ENCODE data around the gene MEX3B.
"Not testable (repeated sequence)": the region's sequence is repeated elsewhere in the genome, so short reads cannot be mapped to it uniquely, and the experiment has no call there.

The MEX3B gene

GRCh38 chr15:82048811-82049210, 3.0 kb upstream of the MEX3B start:
- DNase-seq (ENCODE audit: low read depth in 2 of 2) = no peak

- no peak for DNase-seq (ENCODE audit: low read depth in 2 of 2)
These were observed 1.9 kb upstream of the MEX3B start for GRCh38 chr15:82047453-82048400.

- DNase-seq (ENCODE audit: low read depth in 2 of 2) = peak; percentile 62 to 67
These were observed 1.0 kb upstream of the MEX3B start for GRCh38 chr15:82046666-82047452.

GRCh38 chr15:82045179-82045891, 483 bp downstream of the MEX3B start:
- no peak for DNase-seq (ENCODE audit: low read depth in 2 of 2)

DNA sequence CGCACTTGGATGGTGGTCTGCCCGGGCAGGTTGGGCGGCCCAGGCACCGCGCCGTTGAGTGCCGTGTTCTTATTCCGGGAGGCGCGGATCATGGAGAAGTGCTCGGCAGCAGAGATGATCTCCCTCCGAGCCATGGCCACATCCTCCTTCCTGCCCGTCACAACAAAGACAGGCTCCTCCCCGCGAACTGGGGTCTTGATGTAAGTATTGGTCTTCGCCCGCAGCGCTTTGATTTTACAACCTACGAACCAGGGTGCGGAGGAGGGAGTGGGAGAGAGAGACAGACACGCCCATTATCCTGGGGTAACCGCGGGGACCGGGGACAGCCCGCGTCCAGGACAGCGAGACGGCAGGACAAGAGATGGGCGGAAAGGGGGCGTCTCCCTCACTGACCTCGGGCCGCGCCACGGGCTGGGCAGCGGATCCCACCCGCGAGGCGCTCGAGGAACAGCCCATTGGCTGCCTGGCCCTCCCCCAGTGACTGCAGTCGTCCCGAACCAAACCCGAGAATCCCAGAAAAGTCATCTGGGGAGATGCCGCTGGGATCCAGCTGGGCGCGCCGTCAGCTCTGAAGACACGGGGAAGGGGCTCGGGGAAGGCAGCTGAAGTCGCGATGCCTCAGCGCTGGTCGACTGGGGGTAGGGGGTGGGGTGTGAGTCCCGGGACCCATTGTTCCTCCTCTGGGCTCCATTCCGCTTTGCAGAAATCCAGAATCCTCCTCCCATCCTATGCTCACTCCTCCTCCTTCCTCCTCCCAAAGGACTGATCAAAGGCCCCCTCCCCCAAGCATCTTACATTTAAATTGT, 1.2 kb downstream of the MEX3B start:
- no peak for DNase-seq (ENCODE audit: low read depth in 2 of 2)

DNA sequence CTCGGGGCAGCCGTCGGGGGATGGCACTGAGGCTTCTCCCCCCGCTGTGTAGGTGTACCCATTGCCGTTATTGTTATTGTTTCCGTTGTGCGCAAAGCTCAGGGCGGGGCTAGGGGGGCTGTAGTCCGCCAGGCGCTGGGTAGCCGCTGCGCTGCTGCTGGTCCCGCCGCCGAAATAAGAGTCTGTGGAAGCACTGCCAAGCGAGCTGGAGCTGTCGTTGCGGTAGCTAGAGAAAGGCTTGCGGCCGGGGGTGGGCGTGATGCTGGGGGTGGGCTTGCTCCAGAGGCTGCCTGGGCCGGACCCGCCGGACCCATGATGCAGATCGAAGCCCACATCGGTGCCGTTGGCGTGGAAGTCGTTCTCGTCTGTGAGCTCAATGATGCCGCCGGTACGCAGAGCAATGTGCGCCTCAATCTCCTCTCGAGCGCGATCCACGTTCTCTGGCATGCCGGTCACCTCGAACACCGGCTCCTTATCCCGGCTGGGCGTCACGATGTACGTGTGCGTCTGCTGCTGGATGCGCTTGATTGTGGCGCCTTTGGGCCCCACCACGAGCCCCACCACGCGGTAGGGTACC, 1.9 kb downstream of the MEX3B start:
- no peak for DNase-seq (ENCODE audit: low read depth in 2 of 2)

DNA sequence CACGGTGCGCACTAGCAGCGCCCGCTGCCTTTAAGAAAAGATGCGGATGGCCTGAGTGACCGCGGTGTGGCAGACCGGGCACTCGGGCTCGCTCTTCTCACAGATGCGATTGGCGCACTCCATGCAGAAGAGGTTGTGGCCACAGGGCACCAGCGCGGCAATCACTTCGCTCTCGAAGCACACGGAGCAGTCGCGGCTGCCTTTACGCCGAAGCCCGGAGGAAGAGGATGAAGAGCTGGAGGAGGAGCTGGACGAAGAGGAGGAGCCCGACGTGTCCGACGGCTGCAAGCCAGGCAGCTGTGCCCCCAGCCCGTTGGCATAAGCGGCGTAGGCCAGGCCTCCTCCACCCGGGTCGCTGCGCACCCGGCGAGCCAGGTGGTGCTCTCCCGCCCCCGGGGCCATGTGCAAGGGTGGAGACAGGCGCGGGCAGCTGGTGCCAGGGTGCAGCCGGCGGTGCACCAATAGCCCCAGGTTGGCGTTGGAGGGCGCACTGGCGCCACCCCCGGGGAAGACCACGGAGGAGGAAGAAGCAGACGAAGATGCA, 2.6 kb downstream of the MEX3B start:
- DNase-seq (ENCODE audit: low read depth in 2 of 2) = no peak

GRCh38 chr15:82040862-82041261, 5.0 kb downstream of the MEX3B start:
- no peak for DNase-seq (ENCODE audit: low read depth in 2 of 2)

- DNase-seq (ENCODE audit: low read depth in 2 of 2) = no peak
These were observed 5.4 kb downstream of the MEX3B start for GRCh38 chr15:82040390-82040789.

GRCh38 chr15:82039871-82040270, 5.9 kb downstream of the MEX3B start:
- DNase-seq (ENCODE audit: low read depth in 2 of 2) = no peak

DNA sequence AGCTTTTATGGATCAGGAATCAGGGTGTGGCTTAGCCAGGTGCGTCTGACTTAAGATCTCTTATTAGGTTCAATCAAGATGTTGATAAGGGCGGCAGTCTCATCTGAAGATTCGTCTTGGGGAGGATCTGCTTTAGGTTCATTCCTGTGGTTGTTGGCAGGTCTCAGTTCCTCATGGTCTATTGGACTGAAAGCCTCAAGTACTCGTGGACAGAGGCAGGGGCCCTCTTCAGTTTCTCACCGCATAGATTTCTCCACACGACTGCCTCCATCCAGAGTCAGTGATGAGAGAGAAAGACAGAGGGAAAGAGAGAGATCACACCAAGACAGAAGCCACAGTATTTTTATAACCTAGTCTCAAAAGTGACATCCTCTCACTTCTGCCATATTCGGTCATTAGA, 9.4 kb downstream of the MEX3B start:
- DNase-seq (ENCODE audit: low read depth in 2 of 2) = no peak

GRCh38 chr15:82031871-82032270, 13.9 kb downstream of the MEX3B start:
- no peak for DNase-seq (ENCODE audit: low read depth in 2 of 2)

- no peak for DNase-seq (ENCODE audit: low read depth in 2 of 2)
These were observed 15.6 kb downstream of the MEX3B start for GRCh38 chr15:82030176-82030575.

DNA sequence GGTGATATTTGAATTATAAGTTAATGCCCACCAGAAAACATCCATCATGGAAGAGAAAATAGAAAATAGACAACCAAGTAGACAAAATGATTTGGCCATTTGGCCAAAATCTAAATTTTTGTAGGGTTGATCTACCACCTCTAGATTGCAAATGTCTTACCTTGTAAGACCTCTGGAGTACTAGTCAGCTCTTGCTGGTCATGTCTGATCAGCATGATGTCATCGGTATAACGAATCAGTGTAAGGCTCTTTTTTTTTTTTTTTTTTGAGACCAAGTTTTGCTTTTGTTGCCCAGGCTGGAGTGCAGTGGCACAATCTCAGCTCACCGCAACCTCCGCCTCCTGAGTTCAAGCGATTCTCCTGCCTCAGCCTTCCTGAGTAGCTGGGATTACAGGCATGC, 17.7 kb downstream of the MEX3B start:
- not testable (repeated sequence) for DNase-seq (ENCODE audit: low read depth in 2 of 2)

- no peak for DNase-seq (ENCODE audit: low read depth in 2 of 2)
These were observed 23.8 kb downstream of the MEX3B start for GRCh38 chr15:82021992-82022391.

DNA sequence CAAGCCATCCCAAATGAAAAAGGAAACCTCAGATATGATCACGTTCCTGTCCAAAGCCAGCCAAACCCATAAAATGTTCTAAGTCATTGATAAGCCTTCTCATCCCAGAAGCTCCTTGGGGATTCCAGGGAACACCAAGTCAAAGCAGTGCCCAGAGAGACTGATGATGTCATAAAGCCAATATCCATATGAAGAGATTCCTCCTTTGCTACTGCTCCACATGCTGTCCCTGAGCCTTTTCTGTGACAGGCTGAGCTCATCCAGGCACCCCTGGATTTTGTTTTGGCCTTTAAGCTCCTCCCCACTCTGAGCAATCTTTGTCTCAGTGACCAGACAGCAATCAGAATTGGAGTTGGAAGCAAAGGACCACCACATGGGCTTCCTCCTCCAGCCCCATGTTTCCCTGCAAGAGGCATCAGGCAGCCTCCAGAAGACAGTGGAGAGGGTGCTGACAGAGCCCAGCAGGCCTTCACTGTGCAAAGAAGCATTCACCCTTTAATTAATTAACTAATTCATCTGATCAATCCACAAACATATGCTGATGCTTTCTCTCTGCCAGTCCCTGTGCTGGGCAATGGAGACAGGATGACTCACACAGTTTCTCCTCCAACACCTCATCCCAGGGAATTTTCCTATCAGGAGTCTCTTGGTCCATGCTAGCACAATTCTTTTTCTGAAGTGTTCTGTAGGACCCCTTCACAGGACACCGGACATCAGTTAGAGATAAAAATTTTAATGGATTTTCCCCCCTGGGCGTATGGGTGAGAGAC, 25.0 kb downstream of the MEX3B start:
- no peak for DNase-seq (ENCODE audit: low read depth in 2 of 2)

DNA sequence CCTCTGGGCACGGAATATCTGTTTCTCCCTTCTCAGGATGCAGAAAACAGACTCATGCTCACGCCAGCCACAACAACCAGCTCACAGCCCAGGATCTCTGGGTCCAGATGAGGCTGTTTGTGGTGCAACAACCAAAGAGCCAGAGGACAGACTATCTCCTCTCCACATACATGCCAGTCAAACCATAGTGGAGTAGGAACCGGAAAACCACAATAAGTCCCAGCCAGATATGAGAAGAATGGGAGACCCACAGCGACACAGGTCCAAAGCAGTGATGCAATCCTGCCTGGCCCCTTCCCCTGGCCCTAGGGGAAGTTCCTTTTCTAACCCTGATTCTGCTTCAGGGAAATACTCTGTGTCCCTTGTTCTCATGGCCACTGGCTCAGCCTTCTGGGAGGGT, 27.6 kb downstream of the MEX3B start:
- no peak for DNase-seq (ENCODE audit: low read depth in 2 of 2)

DNA sequence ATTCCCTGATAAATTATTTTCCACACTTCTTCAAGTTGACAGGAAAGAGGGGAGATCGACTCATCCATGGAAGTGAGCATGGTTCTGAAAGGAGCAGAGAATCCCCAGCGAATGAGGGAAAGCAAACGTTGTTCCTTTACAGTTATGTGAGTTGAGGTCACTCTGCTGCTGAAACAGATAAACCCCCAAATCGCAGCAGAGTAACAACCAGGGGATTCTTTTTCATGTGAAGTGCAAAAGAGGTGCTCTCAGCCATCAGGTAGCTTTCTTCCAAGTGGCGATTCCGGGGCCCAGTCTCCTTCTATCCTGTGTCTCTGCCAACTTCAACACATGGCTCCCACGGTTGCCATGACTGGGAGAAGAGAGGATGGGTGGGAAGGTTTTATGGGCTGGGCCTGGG, 28.2 kb downstream of the MEX3B start:
- no peak for DNase-seq (ENCODE audit: low read depth in 2 of 2)

- DNase-seq (ENCODE audit: low read depth in 2 of 2) = no peak
These were observed 30.8 kb downstream of the MEX3B start for GRCh38 chr15:82014989-82015388.

GRCh38 chr15:82012908-82013307, 32.9 kb downstream of the MEX3B start:
- no peak for DNase-seq (ENCODE audit: low read depth in 2 of 2)

Data from stimulated activated CD8-positive, alpha-beta memory T cell treated with anti-CD3 and anti-CD28 coated beads, Interleukin-7, amount 100 ng/mL, for 1 hour (primary cell).